ENCODE results near the gene COTL1.
"Not testable (repeated sequence)": the region's sequence is repeated elsewhere in the genome, so short reads cannot be mapped to it uniquely, and the experiment has no call there.

Gene COTL1

DNA sequence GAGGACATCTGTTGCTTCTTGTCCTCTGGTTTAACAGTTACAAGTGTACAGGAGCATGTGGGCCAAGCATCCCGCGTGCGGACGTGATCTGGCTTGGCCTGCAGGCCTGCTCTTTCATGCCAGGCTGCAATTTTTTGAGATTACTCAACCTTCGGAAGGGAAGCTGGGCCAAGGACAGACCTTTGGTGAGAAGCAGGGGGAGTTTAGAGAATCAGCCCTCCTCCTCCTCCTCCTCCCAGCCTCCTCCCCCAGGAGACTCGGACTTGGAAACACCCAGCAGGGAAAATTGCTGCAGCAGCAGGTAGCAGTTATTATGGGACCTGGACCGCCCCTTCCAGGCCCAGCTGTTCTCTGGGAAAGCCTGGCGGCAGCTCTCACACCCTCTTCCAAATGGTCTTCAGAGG, 25.3 kb upstream of the COTL1 start:
- no peak for DNase-seq (ENCODE audit: low read depth in 2 of 2)

DNA sequence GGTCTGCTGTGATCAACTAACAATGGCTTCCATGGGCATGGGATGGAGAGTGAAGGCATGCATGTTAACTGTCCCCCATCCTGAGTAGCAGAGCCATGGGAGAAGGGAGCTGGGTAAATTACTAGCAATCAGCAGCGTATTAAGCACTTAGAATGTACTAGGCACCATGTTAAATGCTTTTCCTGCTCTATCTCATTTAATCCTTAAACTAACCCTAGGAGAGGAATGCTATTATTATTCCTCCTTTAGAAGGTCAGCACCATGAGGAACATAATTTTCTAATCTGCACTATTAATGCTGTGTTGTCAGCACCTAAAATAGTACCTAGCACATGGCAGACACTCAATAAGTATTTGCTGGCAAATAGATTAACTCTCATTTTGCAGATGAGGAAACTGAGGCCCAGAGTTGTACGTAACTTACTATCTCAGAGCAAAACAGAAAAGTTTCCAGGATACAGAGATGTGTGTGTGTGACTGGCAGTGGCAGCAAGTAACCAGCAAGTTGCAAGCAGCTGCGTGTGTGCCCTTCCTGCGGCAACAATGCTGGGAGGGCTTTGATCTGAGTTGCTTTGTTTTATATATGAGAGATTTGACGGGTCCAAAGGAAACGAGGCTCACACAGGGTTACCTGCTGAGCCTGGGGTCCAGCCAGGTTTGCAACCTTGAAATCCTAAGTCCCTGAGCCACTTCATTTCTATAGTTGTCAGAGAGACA, 23.9 kb upstream of the COTL1 start:
- DNase-seq (ENCODE audit: low read depth in 2 of 2), result no peak

DNA sequence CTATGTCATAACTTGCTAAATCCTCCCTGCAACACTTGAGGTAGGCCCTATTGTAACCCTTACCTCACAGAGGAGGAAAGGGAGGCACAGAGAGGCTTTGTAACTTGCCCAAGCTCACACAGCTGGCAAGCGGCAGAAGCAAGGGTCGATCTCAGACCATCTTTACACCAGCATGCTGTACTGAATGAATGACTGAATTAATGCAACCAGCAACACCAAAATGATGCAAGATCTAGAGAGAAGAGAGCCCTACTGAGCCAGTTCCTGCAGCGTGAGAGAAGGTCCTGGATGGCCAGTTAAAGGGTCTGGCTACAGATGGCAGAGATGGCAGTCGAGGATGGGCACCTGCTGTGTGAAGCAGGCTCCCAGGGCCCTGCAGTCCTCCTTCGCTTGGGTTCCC, 22.3 kb upstream of the COTL1 start:
- DNase-seq (ENCODE audit: low read depth in 2 of 2), result no peak

DNA sequence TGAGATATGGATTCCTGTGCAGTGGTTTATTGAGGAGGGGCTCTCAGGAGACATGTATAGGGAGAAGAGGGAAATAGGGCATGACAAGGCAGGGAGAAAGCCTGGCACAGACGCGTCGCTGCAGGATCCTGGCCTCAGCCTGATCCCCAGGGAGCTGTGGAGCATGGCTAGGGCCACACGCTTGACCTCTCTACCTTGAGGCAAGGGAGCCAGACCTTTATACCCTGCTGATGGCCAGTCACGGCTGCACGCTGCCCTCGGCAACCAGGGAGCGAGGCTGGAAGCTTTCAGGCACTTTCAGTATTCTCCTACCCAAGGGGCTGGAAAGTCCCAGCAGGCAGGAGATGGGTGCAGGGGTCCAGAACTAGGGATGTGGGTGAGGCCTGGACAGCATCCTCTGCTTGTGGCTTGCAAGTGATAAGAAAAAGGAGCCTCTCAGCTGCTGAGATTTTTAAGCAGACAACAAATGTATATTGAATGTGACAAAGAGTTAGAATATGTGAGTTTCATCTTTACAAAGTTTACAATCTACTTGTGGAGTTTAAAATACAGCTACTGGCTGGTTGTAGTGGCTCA, 20.4 kb upstream of the COTL1 start:
- no peak for DNase-seq (ENCODE audit: low read depth in 2 of 2)

DNA sequence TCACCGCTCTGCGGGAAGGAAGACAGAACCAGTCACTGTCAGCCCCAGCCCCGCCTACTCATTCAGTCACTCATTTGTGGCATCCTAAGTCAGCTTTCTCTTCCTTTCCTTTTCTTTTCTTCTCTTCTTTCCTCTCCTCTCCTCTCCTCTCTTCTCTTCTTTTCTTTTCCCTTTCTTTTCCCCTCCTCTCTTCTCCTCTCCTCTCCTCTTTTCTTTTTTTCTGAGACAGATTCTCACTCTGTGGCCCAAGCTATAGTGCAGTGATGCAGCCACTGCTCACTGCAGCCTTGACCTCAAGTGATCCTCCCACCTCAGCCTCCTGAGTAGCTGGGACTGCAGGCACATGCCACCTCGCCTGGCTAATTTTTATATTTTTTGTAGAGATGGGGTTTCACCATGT, 19.8 kb upstream of the COTL1 start:
- DNase-seq (ENCODE audit: low read depth in 2 of 2), result no peak

DNA sequence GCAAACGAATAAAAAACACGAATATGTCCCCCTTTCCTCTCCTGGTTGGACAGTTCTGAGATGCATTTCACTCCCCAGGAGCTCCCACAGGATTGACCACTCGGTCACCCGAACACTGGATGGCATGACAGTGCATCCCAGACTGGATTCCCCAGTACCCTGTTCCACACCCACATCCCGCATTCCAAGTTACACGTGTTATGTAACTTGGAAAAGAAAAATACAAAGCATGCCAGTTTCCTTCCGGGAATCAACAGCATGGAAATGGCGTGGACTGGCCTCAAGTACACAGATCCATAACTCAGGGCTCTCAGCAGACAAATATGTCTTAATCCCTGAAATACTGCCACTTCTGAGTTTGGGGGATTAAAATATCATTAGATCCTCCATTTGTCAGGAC, 17.8 kb upstream of the COTL1 start:
- no peak for DNase-seq (ENCODE audit: low read depth in 2 of 2)

DNA sequence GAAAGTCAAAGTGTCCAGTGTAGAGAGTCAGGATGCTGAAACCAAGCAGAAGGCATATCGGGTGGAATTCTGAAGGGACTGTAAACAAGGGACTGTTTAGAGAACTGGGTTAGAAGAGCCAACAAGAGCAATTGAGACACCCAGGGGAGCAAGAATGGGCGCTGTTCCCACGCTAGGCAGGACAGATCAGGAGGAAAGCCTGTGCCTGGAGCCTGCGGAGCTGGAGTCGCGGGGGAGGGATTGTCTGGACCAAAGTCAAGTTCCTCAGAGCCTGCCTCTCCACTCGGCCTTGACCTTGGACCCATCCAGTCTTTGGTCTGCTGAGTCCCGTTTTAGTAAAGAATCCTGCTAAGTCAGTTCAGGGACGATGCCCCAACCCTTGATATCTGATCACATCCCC, 15.7 kb upstream of the COTL1 start:
- DNase-seq (ENCODE audit: low read depth in 2 of 2), result no peak

DNA sequence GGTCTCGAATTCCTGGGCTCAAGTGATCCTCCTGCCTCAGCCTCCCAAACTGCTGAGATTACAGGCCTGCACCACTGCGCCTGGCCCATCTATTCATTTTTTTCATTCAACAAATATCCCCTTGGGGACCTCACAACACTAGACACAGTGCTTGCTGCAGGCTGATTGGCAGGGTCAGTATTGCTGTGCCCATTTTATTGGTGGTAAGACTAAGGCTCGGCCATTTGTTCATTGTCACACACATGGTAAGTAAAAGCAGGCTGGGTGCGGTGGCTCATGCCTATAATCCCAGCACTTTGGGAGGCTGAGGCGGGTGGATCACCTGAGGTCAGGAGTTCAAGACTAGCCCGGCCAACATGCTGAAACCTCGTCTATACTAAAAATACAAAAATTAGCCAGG, 15.0 kb upstream of the COTL1 start:
- DNase-seq (ENCODE audit: low read depth in 2 of 2), result not testable (repeated sequence)

DNA sequence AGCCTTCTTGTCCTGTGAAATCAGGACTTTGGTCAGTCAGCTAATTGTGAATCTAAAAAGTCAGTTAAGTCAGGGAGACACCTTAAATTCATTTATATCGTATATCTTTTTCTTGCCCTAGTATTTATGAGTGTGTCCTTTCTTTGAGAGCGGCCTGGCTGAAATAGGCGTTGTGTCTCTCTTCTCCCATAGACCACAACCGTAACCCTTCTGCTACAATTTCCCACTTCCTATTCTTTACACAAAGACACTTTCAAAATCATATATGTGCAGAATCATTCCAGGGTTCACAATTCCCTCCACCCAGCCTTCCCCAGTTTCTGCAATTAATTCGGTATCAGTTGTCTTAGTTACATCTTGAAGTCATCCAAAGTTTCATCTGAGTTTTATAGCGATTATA, 14.0 kb upstream of the COTL1 start:
- no peak for DNase-seq (ENCODE audit: low read depth in 2 of 2)

DNA sequence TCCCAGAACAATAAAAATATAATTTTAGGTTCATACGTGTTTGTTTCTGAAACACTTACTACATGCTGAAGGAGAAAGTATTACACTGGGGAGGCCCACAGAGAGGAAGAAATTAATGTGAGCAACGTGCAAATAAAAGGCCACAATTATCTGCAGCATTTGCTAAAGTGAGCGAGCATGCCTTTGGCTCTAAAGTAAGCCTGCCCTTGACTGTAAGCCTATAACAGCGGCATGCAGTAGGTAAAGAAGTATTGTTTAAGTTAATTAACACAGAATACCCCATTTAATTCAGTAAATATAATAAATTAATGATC, 13.2 kb upstream of the COTL1 start:
- DNase-seq (ENCODE audit: low read depth in 2 of 2), result no peak

DNA sequence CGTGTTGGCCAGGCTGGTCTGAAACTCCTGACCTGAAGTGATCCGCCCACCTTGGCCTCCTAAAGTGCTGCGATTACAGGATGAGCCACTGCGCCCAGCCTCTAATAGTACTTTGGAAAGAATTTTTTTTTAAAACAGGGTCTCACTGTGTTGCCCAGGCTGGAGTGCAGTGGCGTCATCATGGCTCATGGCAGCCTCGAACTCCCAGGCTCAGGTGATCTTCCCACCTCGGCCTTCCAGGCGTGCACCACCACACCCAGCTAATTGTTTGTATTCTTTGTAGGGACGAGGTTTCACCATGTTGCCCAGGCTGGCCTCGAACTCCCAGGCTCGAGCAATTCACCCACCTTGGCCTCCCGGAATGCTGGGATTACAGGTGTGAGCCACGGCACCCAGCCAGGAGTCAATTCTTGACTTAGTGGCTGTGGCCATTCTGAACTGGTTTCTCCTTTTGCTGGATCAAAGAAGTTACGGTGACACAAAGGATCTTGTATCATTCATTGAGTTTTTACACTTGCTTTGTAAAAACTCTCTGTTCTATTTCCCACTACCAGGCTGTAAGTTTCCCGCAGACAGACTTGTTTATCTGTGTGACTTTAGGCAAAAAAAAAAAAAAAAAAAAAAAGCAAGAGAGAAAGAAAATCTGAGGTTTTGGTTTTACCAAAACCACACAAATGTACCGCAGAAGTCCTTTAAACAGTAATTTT, 12.7 kb upstream of the COTL1 start:
- DNase-seq (ENCODE audit: low read depth in 2 of 2), result no peak

DNA sequence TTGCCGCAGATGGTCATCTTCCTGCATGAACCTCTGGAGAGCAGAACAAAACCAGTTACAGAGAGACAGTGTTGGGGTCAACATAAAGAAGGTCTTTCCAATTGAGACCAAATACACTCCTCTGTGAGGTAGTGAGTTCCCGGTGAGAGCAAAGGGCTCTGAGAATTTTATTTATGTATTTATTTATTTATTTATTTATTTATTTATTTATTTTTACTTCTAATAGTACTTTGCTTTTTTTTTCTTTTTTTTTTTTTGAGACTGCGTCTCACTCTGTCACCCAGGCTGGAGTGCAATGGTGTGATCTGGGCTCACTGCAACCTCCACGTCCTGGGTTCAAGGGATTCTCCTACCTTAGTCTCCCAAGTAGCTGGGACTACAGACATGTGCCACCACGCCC, 12.1 kb upstream of the COTL1 start:
- DNase-seq (ENCODE audit: low read depth in 2 of 2), result no peak

DNA sequence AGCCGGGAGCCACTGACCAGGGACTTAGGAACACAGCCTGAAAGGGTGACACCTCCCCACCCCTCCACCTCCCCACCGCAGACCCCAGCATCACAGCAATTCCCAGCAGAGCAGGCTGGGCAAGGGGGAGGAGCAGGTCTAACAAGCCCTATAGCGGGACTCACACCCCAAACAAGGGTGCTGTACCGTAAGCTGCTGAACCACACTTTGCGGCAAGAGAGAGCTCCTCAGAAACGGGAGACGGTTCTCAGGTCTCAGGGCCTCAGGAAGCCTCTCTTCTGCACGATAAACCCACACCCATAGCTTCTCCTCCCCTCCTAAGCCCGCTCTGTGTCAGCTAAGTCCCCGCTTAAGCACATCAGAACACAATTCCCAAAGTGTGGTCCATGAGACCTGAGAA, 11.7 kb upstream of the COTL1 start:
- DNase-seq (ENCODE audit: low read depth in 2 of 2), result no peak

DNA sequence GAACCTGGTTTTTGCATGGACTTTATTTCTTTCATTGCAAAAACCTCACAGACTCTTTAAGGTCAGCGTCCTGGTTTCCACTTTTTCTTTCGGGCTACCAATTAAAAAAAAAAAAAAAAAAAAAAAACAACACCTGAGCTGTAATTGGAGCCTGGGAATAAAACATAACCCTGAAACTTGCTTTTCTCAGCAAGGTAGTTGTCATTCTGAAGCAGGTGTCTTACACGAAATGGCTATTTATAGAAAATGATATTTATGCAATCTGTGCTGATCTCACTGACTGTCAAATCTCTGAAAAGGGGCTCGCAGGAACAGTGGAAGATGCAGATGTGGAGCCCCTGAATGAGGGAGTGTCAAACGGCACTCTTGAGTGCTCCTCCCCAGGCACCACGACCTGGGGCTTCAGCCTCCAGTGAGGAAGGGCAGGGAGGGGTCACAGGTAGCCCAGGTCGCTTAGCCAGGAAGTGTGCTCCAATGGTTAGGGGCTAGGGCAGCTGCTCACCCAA, 10.4 kb upstream of the COTL1 start:
- no peak for DNase-seq (ENCODE audit: low read depth in 2 of 2)

DNA sequence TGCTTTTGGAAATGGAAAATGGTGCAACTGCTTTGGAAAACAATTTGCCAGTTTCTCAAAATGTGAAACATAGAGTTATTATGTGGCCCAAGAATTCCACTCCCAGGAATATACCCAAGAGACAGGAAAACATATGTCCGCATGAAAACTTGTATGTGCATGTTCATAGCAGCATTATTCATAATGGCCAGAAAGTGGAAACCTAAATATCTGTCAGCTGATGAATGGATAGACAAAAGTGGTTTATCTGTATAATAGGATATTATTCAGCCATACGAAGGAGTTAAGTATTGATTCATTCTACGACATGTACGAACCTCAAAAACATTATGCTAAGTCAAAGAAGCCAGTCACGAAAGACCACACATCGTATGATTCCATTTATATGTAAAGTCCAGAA, 7.7 kb upstream of the COTL1 start:
- DNase-seq (ENCODE audit: low read depth in 2 of 2), result no peak

DNA sequence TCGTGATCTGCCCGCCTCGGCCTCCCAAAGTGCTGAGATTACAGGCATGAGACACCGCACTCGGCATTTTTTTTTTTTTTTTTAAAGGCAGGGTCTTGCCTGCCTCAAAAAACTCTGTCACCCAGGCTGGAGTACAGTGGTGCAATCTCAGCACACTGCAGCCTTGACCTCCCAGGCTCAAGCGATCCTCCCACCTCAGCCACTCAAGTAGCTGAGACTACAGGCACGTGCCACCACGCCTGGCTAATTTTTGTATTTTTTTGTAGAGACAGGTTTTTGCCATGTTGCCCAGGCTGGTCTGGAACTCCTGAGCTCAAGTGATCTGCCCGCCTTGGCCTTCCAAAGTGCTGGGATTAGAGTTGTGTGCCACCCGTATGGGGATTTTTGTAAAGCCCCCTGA, 3.0 kb upstream of the COTL1 start:
- DNase-seq (ENCODE audit: low read depth in 2 of 2), result not testable (repeated sequence)

DNA sequence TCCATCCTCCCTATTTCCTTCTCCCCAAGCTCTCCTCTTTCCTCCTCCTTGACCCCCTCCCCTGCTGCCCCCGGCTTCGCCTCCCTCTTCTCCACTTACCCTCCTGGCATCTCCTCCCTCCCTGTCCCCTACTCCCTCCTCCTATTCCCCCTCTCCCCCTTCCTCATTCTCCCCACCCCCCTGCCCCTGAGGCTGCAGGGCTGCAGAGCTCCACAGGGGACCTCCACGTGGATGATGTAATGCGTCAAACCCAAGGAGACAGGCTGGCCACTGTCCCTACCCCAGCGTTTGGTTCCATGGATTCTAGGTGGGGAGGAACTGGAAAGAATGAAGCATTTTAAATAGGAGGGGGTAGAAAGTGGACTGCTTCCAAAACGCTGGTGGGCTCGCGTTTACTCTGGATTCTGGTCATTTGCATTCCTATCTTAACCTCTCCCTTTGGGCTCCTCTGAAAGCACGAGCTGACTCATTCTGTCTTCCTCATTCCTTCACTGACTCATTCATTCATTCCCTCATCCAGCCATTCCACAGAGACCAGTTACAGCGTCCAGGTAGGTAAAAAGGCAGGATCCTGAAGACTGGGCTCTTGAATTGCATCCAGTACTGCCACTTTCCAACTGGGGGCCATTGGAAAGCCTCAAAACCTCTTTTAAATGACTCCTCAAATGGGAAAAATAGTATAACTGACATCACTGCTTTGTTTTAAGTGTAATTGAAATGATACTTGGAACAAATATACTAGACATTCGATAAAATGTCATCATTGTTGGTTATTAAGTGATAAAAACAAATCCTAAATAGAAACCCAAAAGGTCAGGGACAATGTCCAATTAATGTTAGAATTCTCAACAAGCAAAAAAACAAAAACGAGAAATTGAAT, 943 bp upstream of the COTL1 start:
- no peak for DNase-seq (ENCODE audit: low read depth in 2 of 2)

DNA sequence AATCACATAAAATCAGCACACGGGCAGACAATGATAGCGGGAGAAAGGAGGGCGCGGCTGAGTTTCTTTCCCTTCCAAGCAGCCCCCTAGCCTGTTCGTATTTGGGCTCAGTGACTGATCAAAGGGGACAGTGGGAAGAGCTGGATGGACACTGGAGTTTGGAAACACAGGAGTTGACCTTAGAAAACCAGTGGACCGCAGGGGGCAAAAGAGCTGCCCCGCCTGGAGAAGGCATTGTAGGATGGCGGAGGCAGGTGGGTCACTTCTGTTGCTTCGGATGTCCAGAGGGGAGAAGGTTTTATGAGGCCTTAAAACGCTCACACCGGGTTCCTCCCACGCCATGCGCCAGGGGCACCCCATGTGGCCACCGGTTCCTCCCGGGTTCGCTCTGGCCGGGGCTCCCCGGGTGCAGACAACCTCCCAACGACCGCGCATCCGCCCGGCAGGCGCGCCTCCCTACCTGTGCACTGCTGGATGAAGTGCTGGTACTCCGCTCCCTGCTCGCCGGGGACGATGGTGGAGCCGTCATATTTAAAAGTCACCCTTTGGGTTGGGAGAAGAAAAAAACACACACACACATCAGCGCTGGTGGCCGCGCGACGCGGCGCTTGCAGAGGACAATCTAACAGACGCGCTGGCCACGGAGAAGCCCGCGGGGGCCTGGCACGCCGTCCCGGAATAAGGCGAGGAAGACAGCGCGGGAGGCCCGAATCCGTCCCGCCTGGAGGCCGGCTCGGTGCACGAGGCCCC, 662 bp downstream of the COTL1 start:
- no peak for DNase-seq (ENCODE audit: low read depth in 2 of 2)

DNA sequence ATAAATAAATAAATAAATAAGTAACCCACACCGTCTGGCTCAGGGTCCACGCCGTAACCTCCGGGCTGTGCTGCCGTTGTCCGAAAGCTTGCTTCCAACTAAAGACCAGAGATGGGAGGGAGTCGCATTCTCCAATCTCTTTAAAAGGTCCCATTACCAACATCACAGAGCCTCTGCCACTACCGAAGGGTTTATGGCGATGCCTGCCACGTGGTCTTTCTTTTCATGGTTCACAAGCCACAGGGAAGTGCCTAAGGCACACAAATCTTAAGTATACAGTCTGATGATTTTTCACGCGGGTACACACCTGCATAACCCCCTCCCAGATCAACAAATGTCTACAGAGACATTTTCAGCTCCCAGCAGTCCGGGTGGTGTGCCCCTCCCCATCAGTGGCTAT, 1.4 kb downstream of the COTL1 start:
- no peak for DNase-seq (ENCODE audit: low read depth in 2 of 2)

DNA sequence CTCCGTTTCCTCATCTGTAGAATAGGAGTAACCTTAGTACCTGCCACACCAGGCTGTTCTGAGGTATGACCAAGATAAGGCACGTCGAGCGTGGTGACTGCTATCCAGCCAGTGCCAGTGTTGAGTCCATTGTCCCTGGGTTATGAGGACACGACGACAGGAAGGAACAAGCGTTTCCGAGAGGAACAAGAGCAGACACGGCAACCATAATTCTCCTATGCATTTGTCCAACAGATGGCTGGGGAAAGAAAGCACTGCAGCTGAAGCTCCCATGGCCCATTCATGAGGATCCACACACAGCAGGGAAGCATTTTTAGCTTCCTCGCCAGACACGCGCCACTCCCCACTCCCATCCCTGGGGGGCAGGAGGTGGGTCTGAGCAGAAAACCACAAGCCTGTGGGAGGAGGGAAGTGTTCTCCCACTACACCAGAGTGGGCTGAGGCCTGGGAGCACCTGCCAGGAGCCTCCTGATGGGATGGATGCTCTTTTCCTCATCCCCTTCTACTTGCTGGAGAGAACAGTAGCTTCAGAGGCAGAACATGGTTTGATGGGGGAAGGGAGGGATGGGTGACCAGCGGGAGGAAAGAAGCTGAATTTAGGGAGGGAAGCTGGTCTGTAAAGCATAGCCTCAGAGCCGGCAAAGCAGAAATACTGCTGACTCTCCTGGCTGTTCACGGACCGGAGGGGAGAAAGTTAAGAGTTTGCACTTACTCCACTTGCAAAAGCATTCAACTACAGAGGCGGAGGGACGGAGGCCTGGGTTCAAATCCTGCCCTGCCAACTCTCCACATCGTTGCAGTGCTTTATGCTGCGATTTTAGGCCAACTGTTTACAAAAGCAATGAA, 2.7 kb downstream of the COTL1 start:
- DNase-seq (ENCODE audit: low read depth in 2 of 2), result no peak

DNA sequence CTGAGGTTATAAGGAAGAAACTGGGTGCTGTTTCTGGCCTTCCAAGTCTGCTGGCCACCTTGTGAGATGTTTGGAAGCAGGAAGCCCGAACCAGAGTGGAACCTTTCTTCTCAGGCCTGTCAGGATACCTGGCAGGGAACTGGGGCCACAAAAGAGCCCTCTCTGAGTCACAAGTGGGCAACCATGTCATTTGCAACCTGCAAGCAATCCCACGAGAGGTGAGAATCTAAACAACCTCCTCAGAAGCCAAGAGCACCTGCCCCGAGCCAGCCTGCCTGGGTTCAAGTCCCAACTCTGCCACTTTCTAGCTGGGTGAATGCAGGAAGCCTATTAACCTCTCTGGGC, 3.3 kb downstream of the COTL1 start:
- no peak for DNase-seq (ENCODE audit: low read depth in 2 of 2)

All from stimulated activated CD4-positive, alpha-beta T cell treated with anti-CD3 and anti-CD28 coated beads, Interleukin-15, amount 100 ng/mL, for 48 hours (primary cell).